GM18502 (cell line): ENCODE measurements around the gene PCNX2.

ENCODE experiments used
- ATAC-seq: cut with Tn5 transposase; IDR thresholded peaks from one replicate; pipeline ENCODE4 v1.9.1; 2021; ENCODE audit warnings: mild to moderate bottlenecking; ENCODE audit not compliant: unreplicated experiment, poor library complexity

PCNX2 gene

GRCh38 chr1:233316473-233316872, 20.9 kb upstream of the PCNX2 start:
- no peak for ATAC-seq

- ATAC-seq, result no peak
Observed at GRCh38 chr1:233315718-233316301, 20.3 kb upstream of the PCNX2 start.

- no peak for ATAC-seq
Observed at GRCh38 chr1:233313434-233314155, 18.1 kb upstream of the PCNX2 start.

DNA sequence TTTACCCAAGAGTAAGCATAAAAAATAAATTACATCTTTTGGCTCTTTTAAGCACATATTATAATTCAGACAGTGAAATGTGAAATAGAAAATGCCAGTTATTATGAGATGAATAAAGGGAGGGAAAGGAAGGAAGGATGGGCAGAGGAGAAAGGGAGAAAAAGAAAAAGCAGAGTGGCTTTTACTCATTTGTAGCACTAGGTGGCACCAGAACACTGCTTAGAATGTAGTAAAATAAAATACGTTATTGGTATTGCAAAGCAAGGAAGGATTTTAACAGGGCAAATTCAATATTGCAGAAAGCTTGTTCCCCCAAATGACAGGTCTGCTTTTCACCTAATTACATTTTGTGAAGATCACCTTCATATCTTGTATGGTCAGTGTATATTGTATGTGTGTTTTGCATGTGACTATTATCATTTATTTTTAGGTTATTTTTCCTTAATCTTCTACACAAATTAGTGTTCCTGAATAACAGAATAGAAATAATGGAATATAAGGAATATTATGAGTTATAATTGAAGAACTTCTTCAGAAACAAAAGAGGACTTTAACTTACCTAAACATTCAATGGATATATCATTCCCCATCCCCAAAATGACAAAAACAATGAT, 9.1 kb upstream of the PCNX2 start:
- no peak for ATAC-seq

- no peak for ATAC-seq
Observed at GRCh38 chr1:233300326-233300725, 4.8 kb upstream of the PCNX2 start.

GRCh38 chr1:233299450-233299849, 3.9 kb upstream of the PCNX2 start:
- ATAC-seq, result no peak

DNA sequence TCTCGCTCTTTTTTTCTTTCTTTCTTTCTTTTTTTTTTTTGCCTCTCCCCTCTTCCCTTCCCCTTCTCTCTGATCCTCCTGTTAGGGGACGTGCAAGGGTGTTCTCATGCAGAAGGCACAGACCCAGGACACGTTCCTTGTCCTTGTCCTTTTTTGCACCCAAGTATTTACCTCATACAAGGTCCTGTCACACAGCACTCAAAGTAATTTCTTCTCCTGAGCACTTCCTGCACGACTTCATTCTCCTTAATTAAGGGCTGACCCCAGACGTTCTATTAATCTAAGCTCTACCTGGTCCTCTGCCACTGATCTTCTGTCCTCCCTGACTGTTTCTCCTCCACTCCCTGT, 424 bp upstream of the PCNX2 start:
- ATAC-seq, result no peak

GRCh38 chr1:233294913-233295236, 650 bp downstream of the PCNX2 start:
- peak; percentile 51 for ATAC-seq

GRCh38 chr1:233293556-233294446, 1.7 kb downstream of the PCNX2 start:
- no peak for ATAC-seq

GRCh38 chr1:233290396-233291034, 5.0 kb downstream of the PCNX2 start:
- ATAC-seq, result no peak

GRCh38 chr1:233289676-233290075, 5.8 kb downstream of the PCNX2 start:
- ATAC-seq, result no peak

GRCh38 chr1:233282582-233282886, 13.0 kb downstream of the PCNX2 start:
- no peak for ATAC-seq

GRCh38 chr1:233281711-233282581, 13.6 kb downstream of the PCNX2 start:
- peak; percentile 94 for ATAC-seq

- no peak for ATAC-seq
Observed at GRCh38 chr1:233279971-233280370, 15.6 kb downstream of the PCNX2 start.

DNA sequence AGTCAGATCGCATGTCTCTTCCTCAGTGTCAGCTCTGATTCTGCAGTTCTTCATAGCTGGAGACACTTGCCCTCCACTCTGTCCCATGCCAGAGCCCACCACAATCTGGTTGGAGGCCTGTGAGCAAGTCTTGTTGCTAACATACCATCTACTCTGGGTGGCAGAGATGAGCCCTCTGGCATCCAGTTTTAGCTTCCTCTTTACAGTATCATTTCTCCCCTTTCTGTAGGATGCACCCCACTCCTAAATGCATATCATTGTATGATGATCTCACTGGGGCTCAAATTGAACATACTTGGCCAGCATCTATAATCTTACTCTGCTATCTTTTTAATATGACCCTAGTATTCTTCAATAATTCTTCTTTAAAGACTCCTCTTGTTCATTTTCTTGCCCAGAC, 16.9 kb downstream of the PCNX2 start:
- ATAC-seq, result no peak

GRCh38 chr1:233277637-233278606, 17.6 kb downstream of the PCNX2 start:
- no peak for ATAC-seq

DNA sequence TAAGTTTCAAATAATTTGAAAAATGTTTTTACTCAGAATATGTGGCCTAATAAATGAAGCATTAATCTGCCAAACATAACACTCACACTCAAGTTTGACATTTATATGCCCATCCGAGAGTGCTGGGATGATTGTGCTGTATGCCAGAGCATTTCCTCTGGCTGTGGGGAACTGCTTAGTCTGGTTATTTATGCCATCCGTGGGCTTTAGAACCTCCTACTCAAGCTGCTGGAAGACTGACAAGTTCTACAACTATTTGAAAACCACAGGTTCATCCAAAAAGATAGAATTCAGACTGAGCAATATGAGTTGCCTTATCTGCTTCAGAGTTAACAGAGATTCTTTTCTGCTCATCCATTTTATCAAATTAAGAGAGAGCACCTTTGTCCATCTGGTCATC, 25.9 kb downstream of the PCNX2 start:
- ATAC-seq, result no peak

DNA sequence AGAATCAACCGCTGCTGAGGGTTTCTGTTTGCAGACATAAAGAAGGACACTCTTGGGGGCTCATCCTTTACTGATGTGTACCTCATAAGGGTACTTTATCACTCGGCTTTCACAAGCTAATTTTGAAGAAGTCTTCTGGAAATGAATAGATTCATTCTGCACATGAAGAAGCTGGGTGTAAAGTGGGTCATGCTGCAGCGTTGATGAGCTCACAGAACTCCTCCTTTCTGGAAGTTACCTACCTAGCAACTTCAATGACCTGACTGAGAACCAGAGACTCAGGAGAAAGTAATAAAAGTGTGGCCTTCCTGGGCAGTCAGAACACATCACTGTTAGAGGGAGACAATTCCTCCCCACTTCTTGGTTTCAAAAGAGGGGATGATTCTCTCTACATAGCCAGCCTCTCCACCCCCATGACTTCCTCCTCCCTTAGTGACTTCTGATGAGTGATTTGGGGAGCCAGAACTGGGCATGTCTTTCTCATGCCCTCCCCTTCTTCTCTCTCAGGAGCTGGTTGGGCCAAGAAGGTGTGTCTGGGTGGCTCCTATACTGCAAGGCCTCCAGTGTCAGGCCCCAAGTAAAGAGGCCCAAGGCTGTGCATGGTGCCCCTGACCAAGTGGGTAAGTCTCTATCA, 27.0 kb downstream of the PCNX2 start:
- peak; percentile 40 for ATAC-seq
